Measurements from ENCODE around the gene TAB2.

DNA sequence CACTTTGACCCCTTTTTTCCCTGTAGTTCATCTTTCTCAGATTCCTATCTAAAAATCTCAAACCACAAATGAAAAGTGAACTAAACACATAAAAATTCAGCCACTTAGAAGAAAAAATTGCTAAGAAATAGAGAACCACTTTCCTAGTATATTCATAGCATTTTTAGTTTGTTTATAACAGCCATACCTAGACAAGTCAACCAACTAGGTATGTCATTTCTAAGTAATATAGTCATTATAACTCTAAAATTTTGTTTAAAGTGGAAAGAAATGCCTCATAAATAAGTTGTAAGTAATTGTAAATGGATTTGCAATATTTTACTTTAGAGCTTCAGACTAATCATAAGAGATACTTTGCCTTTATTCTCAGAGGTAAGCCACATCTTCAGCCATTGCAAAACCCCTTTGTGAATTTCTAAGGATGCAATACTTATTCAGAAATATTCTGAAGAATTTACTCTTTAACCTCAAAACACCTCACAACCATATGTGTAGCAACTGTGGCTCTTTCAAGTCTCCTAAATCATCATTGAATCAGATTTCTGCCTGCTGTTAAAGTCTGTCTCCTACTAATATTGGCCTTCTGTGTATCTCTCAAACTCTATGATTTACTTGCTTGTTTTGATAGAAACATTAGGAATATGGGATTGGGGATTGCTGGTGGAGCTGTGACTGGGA, 75.6 kb downstream of the TAB2 start:
- TF ChIP-seq, protein P1, sequence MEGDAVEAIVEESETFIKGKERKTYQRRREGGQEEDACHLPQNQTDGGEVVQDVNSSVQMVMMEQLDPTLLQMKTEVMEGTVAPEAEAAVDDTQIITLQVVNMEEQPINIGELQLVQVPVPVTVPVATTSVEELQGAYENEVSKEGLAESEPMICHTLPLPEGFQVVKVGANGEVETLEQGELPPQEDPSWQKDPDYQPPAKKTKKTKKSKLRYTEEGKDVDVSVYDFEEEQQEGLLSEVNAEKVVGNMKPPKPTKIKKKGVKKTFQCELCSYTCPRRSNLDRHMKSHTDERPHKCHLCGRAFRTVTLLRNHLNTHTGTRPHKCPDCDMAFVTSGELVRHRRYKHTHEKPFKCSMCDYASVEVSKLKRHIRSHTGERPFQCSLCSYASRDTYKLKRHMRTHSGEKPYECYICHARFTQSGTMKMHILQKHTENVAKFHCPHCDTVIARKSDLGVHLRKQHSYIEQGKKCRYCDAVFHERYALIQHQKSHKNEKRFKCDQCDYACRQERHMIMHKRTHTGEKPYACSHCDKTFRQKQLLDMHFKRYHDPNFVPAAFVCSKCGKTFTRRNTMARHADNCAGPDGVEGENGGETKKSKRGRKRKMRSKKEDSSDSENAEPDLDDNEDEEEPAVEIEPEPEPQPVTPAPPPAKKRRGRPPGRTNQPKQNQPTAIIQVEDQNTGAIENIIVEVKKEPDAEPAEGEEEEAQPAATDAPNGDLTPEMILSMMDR (IDR thresholded peaks at IDR 0.05; ENCODE audit: poor library complexity), result no peak
- TF ChIP-seq EZH2 (IDR thresholded peaks at IDR 0.05; ENCODE audit: borderline replicate concordance) (no peak), EZH2phosphoT487 (IDR thresholded peaks at IDR 0.05; ENCODE audit: low read depth, severe bottlenecking, unreplicated experiment) (no peak)
